Islet precursor cell (in vitro differentiated cells): ENCODE results near the gene TJP1.
"Not testable (repeated sequence)": the region's sequence is repeated elsewhere in the genome, so short reads cannot be mapped to it uniquely, and the experiment has no call there.

Experiments
- DNase-seq: peaks from one replicate; pipeline ENCODE4 v3.0.0-alpha.2; 2018

TJP1 gene

GRCh38 chr15:29680465-29681165 is 141.7 kb downstream of the TJP1 start:
- DNase-seq = no peak

- no peak for DNase-seq
These were observed 143.7 kb downstream of the TJP1 start for GRCh38 chr15:29678504-29679034.

DNA sequence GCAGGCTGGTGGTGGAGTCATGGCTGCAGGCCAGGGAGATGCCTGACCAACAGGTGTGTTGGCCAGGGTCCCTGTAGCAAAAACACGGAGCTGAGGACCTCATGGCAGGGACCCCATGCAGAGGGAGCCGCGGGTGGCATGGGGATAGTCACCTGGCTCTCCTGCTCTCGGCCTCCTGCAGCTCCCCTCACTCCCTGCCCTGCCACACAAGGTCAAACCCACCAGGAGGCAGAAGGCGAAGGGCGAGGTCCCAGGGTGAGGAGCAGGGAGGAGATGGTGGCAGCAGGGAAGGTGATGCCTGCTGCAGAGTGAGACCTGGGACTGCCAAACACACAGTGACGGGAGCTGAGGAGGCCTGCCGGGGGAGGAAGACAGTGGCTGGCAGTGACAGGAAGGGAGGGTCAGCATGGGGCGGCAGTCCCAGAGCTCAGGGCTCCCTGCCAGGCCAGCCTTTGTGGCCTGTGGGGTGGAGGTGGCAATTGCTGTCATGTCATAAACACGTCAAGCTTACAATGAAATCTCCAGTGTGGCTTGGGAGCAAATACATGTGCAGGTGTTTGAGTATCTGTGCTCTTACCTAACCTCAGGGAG is 144.3 kb downstream of the TJP1 start:
- no peak for DNase-seq

DNA sequence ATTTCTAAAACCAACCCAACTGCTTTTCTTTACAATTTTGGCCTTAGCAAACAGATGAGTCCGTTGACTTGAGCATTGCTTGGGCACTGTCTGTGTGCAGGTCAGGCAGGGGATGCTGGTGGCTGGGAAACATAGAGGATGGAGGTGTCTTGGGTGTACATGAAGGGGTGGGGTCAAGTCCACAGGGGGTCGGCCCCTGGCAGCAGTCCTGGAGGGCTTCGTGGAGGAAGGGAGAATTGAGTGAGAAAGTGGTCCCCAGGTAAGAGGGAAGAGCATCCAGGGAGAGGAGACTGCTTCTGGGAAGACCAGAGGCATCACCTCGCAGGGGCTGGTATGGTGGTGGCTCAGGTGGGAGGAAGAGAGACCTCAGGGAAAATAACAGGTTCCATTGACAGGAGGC is 144.8 kb downstream of the TJP1 start:
- DNase-seq = no peak

GRCh38 chr15:29676961-29677402 is 145.3 kb downstream of the TJP1 start:
- DNase-seq = peak; percentile 63

DNA sequence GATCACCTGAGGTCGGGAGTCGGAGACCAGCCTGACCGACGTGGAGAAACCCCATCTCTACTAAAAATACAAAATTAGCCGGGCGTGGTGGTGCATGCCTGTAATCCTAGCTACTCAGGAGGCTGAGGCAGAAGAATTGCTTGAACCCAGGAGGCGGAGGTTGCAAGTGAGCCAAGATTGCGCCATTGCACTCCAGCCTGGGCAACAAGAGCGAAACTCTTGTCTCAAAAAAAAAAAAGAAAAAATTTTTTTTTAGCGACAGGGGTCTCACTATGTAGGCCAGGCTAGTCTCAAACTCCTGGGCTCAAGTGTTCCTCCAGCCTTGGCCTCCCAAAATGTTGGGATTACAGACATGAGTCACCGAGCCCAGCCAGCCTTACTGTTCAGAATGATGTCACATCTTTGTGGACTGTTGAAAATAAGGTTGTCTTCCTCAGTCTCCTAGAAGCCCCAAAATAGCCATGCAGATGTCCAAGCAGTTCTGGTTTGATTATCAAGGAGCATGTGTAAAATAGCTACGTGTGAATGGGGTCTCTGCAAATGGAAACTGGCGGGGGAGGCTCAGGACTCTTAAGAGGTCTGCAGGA is 145.8 kb downstream of the TJP1 start:
- peak; percentile 56 for DNase-seq

DNA sequence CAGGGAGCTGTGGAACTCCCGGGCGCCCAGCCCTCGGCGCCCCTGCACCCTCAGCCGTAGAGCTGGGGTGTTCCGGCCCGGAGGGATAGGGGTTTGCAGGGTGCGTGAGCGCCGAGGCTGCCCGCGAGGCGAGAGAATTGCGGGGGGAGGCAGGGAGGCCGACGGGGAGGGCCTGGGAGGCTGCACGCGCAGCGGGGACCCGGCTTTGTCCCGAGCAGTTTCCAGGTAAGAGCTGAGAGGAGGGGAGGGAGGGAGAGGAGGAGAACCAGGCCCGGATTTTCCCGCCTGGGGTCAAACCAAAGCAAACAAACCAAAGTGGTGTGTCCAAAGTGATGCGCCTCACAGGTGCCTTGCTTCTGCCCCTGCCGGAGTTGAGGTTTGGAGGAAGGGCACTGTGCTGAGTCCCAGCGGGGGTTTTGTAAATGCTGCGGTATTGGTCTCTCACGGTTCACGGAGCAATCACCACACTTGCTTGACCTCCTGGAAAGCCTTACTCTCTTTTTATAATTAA is 146.4 kb downstream of the TJP1 start:
- DNase-seq = peak; percentile 56

DNA sequence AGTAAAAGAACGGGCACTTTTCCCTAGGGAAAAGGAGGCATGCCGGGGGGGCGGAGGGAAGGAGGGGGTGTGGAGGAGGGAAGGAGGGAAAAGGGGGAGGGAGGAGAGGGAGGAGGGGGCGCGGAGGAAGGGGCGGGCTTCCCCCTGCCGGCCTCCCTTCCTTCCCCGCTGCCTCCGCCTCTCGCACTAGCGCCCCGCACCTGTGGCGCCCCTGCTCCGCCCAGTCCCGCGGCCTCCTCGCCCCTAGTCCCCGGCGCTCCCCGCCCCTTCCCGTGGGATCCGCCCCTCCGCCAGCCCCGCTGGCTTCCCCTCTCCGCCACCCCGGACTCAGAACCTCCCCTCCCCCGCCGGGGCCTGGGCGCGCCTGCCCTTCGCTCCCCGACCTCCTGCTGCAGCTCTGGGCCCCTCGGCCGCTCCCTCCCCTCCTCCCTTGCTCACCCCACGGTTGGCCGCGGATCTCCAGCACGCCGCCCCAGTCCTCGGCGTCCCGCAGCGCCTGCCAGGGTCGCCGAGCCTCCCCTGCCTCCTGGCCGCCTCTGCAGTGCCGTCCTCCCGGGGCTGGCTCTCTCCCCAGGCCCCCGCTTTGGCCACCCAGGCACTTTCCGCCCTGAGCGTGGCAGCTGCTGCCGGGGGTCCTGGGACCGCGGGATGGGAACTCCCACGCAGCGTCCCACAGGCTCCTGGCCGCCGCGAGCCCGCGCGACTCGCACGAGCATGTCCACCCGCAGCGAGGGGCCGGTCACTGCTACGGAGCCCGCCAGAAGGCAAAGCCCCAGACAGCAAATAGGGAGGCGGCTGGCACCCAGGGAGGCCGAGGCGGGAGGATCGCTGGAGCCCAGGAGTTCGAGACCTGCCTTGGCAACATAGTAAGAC is 147.4 kb downstream of the TJP1 start:
- peak; percentile 93 for DNase-seq

DNA sequence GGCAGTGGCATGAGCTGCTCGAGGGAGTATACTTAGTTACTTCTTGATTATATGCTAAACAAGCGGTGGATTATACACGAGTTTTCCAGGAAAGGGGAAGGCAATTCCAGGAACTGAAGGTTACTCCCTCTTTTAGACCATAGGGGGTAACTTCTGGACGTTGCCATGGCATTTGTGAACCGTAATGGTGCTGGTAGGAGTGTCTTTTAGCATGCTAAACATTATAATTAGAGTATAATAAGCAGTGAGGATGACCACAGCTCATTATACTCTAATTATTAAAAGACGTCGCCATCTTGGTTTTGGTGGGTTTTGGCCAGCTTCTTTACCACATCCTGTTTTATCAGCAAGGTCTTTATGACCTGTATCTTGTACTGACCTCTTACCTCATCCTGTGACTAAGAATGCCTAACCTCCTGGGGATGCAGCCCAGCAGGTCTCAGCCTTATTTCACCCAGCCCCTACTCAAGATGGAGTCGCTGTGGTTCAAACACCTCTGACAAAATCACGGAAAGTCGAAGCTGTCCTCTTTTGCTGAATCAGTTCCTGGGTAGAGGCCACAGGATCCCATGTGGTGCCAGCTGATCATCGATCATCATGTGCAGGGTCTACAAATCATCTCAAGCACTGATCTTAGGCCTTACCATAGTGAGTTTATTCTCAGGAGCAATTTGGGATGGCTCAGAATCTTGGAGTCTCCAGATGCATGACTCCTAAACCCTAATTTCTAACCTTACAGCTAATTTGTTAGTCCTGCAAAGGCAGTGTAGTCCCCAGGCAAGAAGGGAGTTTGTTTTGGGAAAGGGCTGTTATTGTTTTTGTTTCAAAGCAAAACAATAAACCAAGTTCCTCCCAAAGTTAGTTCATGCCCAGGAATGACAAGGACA is 149.1 kb downstream of the TJP1 start:
- DNase-seq = no peak

DNA sequence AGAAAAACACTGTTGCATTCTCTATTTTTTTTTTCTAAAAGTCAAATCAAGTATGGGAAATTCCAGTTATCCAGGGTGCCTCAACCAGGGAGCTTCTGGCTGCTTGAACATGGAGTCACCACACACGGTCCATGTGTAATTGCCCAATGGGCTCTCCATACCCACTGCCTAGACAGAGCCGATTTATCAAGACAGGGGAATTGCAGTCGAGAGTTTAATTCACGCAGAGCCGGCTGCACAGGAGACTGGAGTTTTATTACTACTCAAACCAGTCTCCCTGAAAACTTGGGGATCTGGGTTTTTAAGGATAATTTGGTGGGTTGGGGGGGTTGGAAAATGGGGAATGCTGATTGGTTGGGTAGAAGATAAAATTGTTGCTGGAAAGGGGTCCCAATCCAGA is 149.8 kb downstream of the TJP1 start:
- no peak for DNase-seq

- DNase-seq = not testable (repeated sequence)
These were observed 150.2 kb downstream of the TJP1 start for GRCh38 chr15:29672046-29672445.

DNA sequence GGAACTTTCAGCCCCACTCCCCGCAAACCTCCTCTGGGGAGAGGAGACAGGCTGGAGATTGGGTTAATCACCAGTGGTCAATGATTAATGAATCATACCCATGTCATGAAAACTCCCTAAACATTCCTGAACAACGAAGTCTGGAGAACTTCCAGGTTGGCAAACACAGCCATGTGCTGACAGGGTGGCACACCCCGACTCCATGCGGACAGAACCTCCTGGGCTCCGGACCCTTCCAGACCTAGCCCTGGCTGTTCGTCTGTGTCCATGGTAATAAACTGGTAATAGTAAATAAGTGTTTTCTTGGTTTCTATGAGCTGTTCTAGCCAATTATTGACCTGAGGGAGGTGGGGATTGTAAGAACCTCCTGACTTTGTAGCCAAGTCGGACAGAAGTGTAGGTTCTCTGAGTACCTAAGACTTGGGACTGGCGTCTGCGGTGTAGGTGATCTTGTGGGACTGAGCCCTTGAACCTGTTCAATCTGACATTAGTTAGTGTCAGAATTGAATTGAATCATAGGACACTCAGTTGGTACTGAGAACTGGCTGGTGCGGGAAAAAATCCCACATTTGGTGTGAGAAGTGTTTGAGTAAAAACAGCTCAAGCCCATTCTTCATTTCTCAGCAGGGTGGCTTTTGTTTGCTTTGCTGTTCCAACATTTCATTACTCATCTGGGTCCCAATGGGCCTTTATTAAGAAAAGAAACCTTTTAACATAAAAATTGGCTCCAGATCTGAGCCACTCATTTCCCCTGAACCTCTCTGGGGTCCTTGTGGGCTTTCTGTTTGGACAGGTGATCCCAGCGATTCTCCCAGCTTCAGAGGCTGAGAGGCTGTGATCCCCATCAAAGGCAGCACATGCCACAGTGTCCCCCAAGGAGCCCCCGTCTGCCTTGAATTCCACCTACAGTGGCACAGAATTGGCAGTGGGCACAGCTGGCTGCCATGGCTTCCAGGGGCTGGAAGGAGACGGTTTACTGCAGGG is 151.0 kb downstream of the TJP1 start:
- DNase-seq = no peak

- DNase-seq = no peak
These were observed 152.0 kb downstream of the TJP1 start for GRCh38 chr15:29670266-29670665.

- DNase-seq = no peak
These were observed 152.4 kb downstream of the TJP1 start for GRCh38 chr15:29669823-29670222.

GRCh38 chr15:29668120-29668602 is 154.1 kb downstream of the TJP1 start:
- peak; percentile 92 for DNase-seq

DNA sequence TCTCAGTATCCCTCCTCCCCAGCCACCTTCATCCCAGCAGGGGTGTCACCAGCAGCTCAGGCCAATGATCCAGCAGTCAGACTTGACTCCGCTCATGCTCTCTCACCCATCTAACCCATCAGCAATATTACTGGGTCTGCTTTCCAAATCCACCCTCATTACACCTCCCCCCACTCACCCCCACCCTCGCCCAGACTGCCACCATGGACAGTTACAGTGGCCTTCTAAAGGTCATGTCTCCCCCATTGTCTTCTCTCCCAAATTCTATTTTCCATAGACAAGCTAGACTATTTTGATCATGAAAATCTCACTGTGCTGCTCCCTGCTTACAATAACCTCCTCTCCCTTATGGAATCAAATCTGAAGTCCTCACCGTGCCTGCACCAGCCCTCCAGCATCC is 156.0 kb downstream of the TJP1 start:
- DNase-seq = no peak

DNA sequence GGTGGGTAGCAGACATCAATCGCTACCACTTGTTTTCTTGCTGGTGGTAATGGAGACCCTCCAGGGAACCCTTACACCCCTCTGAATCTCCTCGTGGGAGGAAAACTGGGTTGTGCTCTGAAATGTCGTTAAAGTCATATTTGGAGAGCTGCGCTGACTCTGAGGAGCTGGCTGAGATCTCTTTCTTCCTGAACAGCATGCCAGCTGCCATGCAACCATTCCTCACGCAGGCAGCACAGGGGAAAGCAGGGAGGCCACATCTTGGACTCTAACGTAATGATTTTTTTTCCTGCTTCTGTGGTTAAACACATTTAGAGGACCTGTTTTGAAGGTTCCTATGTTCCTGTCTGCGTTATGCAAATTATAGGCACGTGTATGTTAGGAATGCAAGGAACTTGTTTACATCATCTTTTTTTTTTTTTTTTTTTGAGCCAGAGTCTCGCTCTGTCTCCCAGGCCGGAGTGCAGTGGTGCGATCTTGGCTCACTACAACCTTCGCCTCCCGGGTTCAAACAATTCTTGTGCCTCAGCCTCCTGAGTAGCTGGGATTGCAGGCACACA is 156.7 kb downstream of the TJP1 start:
- DNase-seq = no peak

GRCh38 chr15:29664406-29664805 is 157.9 kb downstream of the TJP1 start:
- DNase-seq = no peak

- not testable (repeated sequence) for DNase-seq
These were observed 164.8 kb downstream of the TJP1 start for GRCh38 chr15:29657476-29657817.
